HG02852 (cell line): ENCODE measurements around the gene NEFH.
"Not testable (repeated sequence)": the region's sequence is repeated elsewhere in the genome, so short reads cannot be mapped to it uniquely, and the experiment has no call there.

Experiments used
- ATAC-seq: cut with Tn5 transposase; IDR thresholded peaks from one replicate; pipeline ENCODE4 v1.9.1; 2021; ENCODE audit warnings: mild to moderate bottlenecking, moderate library complexity; ENCODE audit not compliant: unreplicated experiment

The NEFH gene, protein sequence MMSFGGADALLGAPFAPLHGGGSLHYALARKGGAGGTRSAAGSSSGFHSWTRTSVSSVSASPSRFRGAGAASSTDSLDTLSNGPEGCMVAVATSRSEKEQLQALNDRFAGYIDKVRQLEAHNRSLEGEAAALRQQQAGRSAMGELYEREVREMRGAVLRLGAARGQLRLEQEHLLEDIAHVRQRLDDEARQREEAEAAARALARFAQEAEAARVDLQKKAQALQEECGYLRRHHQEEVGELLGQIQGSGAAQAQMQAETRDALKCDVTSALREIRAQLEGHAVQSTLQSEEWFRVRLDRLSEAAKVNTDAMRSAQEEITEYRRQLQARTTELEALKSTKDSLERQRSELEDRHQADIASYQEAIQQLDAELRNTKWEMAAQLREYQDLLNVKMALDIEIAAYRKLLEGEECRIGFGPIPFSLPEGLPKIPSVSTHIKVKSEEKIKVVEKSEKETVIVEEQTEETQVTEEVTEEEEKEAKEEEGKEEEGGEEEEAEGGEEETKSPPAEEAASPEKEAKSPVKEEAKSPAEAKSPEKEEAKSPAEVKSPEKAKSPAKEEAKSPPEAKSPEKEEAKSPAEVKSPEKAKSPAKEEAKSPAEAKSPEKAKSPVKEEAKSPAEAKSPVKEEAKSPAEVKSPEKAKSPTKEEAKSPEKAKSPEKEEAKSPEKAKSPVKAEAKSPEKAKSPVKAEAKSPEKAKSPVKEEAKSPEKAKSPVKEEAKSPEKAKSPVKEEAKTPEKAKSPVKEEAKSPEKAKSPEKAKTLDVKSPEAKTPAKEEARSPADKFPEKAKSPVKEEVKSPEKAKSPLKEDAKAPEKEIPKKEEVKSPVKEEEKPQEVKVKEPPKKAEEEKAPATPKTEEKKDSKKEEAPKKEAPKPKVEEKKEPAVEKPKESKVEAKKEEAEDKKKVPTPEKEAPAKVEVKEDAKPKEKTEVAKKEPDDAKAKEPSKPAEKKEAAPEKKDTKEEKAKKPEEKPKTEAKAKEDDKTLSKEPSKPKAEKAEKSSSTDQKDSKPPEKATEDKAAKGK

DNA sequence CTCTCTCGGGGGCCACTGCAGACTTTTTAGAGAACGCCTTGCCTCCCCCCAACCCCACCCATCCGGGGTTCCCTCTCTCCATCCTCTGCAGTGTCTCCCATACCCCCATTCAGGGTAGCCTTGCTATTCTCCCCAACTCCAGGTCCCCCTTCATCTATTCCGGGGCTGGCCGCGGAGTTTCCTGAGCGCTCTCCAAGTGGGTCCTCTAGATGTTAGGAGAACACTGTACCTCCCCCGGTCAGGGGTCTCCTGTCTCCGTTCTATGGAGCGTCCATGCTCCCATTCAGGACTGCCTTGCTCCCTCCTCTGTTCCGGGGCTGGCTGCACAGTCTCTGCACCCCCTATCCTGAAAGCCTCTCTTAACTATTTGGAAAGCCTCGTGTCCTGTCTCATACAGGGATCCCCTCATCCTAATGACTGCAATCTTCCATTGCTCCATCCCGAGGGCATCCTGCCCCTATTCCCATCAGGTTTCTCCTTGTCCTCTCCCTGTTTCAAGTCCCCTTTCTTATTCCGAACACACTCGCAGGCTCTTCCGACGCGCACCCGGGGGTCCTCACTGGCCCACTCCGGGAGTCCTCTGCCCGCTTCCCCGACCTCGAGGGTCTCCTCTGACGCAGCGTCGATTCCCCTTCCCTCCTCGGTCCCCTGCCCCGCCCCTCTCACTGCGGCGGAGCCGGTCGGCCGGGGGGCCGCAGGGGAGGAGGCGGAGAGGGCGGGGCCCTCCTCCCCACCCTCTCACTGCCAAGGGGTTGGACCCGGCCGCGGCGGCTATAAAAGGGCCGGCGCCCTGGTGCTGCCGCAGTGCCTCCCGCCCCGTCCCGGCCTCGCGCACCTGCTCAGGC, at the start of gene NEFH:
Gene NEFH (plus strand): TSS at position 802 of the 845 bp plus-strand sequence. CDS start 45 bp downstream, outside the sequence.
- no peak for ATAC-seq

DNA sequence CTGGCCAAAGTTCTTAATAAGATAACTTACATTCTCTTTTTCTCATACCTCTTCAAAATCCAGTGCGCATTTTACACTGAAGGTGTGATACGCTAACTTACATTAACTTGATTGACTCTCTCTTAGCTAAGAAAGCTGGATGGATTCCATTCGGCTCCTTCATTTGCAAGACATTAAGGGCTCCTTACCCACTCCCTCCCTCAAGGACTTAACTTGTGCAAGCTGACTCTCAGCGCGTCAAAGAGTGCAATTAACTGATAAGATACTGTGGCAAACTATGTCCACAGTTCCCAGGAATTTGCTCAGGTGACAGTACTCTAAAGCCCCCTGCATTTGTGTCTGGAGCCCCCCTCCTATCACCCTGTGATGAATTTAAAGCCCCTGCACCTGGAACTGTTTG, 48.0 kb upstream of the NEFH start:
- no peak for ATAC-seq

DNA sequence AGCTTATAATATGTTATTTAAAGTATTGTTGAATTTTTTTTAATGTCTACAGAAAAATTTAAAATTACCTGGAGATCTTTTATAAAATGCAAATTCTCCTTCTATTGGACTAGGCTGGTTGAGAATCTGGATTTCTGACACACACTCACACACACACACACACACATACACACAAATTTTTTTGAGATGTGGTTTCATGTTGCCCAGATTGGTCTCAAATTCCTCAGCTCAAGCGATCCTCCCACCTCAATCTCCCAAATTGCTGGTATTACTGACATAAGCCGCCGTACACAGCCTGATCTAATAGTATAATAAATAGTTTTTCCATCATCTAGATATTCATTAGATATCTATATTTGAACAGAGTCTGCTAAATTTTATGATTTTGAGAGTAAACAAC, 46.2 kb upstream of the NEFH start:
- no peak for ATAC-seq

DNA sequence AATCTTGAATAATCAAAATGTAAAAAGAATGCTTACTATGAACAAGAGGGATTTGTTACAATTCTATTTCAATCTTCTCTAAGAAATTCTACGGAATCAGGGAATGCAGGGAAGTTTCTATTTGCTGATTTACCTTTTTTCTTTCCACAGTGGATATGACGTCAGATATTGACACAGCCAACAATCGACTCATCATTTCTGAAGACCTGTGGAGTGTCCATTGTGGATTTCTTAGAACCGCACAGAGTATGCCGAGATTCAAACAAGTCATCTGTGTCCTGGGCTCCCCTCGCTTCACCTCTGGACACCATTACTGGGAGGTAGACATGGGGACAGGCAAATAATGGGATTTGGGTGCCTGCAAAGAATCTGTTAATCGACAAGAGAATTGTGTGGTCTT, 45.7 kb upstream of the NEFH start:
- ATAC-seq, result no peak

DNA sequence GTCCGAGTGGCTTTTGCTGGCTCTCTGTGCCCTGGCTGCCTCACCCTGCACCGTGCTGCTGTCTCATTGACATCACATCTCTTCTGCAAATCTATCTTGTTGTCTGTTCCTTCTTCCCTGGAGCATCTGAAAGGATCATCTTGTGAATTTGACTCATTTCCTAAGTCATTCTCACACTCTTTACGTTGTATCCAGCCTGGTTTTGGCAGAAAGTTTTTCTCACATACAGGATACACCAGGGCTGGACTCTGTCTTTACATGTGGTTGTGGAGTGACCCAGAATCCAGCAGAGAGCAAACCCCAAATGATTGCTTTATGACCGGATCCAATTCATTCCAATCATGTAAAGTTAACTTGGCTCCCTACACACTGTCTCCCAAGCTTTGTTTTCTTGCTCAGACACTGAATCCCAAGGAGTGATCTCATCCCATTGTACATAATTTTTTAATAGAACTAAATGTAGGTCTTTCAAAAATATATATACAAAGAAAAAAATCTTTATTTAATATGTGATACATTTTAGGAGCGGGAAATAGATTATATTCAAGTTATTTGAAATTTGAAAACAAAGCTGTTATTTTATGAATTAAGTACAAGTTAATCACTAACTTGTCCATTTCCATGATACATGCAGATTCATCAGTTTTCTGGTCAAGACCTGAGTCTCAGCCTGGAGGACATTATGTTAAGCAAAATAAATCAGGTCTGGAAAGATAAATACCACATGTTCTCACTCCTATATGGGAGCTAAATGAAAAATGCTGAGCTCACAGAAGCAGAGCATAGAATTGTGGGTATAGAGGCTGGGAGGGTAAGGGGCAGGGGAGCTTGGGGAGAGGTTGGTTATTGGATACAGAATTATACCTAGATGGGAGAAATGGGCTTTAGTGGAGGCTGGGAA, 44.5 kb upstream of the NEFH start:
- ATAC-seq, result no peak

DNA sequence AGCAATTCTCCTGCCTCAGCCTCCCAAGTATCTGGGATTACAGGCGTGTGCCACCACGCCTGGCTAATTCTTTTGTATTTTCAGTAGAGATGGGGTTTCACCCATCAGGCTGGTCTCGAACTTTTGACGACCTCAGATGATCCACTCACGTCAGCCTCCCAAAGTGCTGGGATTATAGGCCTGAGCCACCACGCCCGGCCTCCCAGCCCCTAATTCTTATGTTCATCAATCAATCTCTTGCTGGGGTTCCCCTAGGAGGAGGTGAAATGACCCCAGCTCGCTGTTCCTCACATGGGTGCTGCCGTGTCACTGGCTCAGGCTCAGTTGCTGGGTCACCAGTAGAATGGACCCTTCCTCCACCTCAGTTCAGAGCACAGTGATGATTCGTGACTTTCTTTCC, 41.7 kb upstream of the NEFH start, which contains the start of gene RFPL1:
Gene RFPL1 (plus strand): TSS at position 301 of the 400 bp plus-strand sequence.
- not testable (repeated sequence) for ATAC-seq

DNA sequence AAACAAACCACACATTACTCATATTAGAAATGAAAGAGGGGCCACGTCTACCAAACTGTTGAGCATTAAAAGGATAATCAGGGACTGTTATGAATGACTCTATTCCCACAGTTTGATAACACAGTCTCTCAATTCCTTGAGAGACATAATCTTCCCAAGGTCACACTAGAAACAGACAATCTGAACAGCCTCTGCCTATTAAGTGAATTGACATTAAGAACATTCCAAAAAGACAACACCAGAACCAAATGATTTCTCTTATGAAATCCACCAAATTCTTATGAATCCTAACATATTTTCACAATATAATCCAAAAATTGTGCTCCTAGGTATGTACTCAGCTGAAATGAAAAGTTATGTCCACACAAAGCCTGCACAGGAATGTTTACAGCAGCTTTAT, 37.0 kb upstream of the NEFH start:
- ATAC-seq, result no peak

DNA sequence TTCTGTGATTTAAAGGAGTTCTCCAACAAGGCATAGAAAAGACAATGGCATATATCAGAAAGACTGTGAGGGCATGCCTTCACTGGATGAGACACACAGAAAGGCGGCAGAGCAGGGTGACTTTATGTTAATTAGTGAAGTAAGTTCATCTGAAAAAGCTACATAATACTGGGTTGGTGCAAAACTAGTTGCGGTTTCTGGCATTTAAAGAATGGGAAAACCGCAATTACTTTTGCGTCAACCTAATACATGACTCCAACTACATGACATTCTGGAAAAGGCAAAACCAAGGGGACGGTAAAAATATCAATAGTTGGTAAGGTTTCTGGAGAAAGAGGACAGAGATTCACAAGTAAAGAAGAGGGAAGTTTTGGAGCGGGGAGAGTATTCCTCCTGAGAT, 36.6 kb upstream of the NEFH start:
- ATAC-seq, result no peak

DNA sequence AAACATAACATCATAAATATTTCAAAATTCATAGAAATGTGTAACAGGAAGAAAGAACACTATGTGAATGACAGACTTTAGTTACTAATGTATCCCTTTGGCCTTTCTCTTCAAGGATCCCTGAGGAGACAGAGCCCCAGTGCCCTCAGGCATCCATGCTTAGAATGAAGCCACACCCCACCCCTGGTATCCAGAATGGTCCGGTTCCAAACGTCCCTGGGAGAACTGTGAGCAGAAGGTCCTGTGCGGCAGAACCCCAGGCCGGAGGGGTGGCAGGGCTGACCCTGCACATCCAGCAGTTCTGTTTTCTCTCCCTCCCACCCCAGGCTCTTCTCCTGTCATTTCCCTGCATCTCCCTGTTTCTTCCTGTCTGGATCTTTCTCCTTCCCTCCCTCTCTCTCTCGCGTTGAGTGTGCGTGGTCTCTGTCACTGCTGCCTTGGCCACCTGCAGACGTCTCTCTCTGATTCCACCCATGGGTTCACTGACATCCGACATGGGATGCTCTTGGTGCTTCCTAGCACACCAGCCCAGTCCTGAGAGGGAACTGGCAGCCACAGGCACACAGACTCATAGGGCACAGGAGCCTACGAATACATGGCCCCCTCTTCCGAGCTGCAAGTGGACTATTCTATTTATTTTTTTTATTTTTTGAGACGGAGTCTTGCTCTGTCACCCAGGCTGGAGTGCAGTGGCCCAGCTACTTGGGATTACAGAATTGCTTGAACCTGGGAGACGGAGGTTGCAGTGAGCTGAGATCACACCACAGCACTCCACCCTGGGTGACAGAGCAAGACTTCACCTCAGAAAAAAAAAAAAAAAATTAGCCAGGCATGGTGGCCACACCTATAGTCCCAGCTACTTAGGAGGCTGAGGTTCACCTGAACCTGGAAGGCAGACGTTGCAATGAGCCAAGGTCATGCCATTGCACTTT, 35.9 kb upstream of the NEFH start:
- no peak for ATAC-seq

DNA sequence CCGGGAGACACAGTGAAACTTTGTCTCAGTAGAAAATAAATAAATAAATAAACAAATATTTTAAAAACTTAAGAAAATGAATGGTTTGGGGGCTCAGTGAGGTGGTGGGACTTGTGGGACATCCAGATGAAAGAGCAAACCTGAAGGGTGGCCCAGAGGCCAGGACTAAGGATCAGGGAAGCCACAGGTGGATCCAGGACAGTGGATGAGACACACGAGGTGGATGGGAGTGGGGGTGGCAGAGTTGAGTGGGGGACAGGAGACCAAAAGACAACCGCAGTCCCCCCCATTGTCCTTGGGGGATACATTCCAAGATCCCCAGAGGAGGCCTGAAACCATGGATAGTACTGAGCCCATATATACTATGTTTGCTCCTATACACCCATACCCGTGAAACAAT, 34.5 kb upstream of the NEFH start:
- ATAC-seq, result no peak

DNA sequence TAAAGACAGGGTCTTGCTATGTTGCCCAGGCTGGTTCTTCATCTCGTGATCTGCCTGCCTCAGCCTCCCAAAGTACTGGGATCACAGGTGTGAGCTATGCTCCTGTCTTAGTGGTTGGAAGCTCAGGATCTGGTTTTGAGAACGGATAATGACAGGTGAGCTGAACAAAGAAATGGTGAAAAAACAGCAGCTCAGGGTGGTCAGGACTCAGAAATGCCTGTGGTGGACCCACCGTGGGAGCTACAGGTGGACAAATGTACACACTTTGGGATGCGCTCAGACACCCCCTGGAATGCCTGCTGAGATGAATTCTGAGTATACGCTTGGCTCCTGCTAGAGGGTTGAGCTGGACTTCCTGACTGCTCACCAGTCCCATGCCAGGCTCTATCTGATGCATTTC, 32.1 kb upstream of the NEFH start:
- no peak for ATAC-seq

DNA sequence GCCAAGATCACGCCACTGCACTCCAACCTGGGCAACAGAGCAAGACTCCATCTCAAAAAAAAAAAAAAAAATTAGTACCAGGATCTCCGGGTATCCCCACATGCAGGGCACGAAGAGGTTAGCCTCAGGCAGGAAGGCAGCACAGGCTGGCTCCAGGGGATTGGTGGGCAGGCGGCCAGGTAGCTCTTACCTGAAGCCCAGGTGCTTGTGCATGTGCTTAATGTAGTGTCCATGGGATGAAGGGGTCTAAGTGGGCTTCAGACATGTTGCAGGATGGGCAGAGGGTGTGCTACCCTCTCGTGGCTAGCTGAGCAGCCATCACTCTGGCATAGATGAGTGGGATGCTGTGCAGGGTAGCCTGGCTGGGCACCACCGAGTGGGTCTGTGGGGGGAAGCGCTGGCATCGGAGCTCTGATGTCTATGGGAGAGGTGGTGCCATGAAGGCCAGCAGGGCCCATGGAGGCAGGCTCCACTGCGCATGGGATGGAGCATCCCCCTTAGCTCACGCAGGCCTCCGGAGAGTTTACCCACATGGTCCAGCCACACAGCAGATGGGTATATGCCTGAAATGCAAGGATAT, 30.6 kb upstream of the NEFH start:
- ATAC-seq, result no peak

DNA sequence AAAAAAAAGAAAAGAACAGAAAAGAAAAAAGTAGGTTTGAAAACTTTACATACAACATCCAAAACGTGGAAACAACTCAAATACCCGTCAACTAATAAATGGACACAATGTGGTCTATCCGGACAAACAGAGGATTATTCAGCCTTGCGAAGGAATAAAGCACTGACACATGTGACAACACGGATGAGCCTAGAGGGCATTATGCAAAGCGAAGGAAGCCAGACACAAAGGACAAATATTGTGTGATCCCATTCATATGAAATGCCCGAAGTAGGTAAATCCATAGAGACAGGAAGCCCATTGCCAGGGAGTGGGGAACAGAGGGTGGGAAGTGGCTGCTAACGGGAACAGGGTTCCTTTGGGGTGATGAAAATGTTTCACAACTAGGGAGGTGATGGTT, 29.8 kb upstream of the NEFH start:
- ATAC-seq, result no peak

DNA sequence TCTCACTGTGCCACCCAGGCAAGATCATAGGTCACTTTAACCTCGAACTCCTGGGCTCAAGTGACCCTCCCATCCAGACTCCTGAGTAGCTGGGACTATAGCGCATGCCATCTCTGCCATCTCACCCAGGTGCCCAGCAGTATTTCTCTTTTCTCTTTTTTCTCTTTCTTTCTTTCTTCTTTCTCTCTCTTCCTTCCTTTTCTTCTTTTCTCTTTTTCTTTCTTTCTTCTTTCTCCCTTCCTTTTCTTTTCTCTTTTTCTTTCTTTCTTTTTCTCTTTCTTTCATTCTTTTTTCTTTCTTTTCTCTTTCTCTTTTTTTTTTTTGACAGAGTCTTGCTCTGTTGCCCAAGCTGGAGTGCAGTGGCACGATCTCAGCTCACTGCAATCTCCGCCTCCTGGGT, 28.2 kb upstream of the NEFH start:
- no peak for ATAC-seq

DNA sequence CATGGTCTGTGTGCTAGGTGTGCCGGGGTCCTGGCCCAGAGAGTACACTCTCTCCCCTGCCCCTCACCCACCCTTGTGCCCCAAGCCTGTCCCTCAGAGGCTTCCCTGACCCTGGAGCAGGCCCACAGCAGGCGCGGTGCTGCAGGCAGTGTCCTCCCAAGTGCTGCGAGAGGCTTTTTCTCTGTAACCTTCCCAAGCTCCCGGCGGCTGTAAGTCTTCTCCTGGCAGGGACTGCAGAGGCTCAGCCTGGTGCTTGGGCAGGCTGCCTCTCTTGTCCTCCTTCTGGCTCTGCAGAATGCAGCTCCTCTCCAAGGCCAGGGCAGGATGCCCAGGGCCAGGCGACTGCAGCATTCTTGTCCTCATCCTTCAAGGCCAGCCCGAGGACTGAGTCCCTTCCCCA, 25.7 kb upstream of the NEFH start:
- ATAC-seq, result no peak

DNA sequence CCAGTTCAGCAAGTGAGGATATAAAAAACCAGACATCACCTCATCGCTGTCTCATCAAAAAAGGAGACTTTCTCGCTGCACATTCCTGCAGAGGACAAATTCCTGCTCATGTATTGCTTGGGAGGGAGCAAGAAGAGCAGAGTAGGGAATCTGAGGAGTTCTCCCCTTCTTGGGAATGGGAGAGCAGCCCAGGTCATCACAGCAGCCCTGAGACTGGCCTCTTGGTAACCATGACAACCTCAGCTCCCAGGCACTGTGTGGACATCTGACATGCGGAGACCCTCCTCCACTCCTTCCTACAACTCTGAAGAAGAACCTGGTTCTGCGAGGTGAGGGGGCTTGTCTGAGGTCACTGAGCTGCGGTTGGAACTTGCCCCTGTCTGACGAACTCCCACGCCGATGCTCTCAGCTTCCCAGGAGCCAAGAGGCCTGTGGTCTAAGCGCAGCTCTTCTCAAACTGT, 23.8 kb upstream of the NEFH start:
- ATAC-seq, result no peak

DNA sequence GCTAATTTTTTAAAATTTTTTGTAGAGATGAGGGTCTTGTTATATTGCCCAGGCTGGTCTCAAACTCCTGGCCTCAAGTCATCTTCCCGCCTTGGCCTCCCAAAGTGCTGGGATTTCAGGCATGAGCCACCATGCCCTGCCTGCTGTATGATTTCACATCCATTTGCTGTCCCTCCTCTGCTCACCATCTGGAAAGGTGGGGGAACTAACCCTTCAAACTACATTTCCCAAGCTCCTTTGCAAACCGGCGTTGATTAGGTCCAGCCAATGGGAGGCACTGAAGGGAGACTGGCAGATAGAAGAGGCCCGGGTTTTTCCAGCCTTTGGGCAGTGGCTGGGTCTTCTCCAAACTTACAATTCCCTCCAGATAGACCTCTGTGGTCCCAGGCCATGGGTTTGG, 22.3 kb upstream of the NEFH start:
- no peak for ATAC-seq

DNA sequence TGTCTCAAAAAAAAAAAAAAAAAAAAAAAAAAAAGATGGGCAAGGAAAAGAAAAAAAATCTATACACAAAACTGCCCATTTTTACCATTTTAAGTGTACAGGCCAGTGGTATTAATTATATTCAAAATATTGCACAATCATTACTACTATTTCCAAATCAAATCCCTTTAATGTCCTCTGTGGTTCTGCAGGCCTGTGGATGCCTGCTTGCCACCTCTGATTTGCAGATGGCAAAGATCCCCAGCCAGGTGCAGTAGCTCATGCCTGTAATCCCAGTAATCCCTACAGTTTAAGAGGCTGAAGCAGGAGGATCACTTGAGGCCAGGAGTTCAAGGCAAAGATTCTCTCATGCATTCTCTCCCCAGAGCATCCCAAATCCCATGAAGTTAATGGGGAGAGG, 21.5 kb upstream of the NEFH start:
- no peak for ATAC-seq
